ENCODE data around the gene NPAS3. TPM values are rescaled to one million over a fixed set of nuclear protein-coding genes. Genes with fewer than 3 reads are reported as not detected.

Gene NPAS3
- total and polyA plus RNA-seq, 7 donors: 0.04 to 1.5 (median 0.39) TPM

DNA sequence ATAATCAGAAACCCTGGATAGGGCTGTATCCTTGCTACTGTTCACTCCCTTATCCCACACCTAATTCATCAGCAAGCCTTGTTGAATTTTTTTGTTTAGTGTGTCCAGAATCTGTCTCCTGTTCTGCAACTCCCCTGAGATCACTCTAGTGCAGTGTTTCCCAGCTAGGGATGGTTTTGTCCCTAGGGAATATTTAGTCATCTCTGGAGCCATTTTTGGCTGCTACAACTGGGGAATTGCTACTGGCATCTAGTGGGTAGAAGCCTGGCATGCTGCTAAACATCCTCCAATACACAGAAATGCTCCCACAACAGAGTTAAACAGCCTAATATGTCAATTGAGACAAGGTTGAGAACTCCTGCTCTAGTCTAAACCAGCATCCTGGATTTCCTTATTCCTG lies 248.0 kb downstream of the NPAS3 start:
- Histone ChIP-seq H3K36me3 (ENCODE audit: insufficient read depth in 1 of 2, low read depth in 1 of 2) (no peaks in the 10 kb centered on the region), H3K4me3 (no peak overlapping the region), H3K4me1 (no peaks in the 10 kb centered on the region), H3K27me3 (ENCODE audit: insufficient read depth in 3 of 3, low read length in 2 of 3) (no peaks in the 10 kb centered on the region), H3K9me3 (no peaks in the 10 kb centered on the region), H3K27ac (no peak overlapping the region)
- DNase-seq (no peak), ATAC-seq (no peak)
- TF ChIP-seq, protein P1, sequence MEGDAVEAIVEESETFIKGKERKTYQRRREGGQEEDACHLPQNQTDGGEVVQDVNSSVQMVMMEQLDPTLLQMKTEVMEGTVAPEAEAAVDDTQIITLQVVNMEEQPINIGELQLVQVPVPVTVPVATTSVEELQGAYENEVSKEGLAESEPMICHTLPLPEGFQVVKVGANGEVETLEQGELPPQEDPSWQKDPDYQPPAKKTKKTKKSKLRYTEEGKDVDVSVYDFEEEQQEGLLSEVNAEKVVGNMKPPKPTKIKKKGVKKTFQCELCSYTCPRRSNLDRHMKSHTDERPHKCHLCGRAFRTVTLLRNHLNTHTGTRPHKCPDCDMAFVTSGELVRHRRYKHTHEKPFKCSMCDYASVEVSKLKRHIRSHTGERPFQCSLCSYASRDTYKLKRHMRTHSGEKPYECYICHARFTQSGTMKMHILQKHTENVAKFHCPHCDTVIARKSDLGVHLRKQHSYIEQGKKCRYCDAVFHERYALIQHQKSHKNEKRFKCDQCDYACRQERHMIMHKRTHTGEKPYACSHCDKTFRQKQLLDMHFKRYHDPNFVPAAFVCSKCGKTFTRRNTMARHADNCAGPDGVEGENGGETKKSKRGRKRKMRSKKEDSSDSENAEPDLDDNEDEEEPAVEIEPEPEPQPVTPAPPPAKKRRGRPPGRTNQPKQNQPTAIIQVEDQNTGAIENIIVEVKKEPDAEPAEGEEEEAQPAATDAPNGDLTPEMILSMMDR (IDR thresholded peaks at IDR 0.05): no peak
- intact Hi-C loops (cut with DNase I): no loop called here

DNA sequence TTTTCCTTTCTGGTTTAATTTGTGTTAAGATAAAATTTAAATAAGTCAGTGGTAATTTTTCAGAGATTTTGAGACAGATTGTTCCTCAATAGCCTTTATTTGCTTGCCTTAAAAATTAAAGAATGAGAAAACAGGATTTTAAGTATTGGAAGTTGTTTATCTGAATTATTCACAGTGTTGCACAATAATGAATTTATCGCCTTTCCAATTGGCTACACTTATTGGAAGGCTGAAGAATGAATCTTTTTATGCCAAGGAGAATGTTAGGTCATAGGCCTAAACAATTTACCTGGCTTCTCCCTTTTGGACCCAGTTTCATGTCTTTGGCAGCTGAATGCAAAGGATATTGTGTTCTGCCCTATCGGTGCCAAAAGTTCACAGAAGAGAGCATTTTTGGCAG lies 250.2 kb downstream of the NPAS3 start:
- intact Hi-C loops (cut with DNase I): no loop called here
- Histone ChIP-seq H3K4me1 (no peaks in the 10 kb centered on the region), H3K9me3 (no peaks in the 10 kb centered on the region), H3K27ac (no peak overlapping the region), H3K36me3 (ENCODE audit: insufficient read depth in 1 of 2, low read depth in 1 of 2) (no peaks in the 10 kb centered on the region), H3K27me3 (ENCODE audit: insufficient read depth in 3 of 3, low read length in 2 of 3) (no peaks in the 10 kb centered on the region), H3K4me3 (no peak overlapping the region)
- TF ChIP-seq, protein P1 (IDR thresholded peaks at IDR 0.05): no peak
- DNase-seq (no peak), ATAC-seq (no peak)
- 66 to 76% (median 67%) methylated on average over 2 of the region's 2 CpGs for WGBS, 3 donors

DNA sequence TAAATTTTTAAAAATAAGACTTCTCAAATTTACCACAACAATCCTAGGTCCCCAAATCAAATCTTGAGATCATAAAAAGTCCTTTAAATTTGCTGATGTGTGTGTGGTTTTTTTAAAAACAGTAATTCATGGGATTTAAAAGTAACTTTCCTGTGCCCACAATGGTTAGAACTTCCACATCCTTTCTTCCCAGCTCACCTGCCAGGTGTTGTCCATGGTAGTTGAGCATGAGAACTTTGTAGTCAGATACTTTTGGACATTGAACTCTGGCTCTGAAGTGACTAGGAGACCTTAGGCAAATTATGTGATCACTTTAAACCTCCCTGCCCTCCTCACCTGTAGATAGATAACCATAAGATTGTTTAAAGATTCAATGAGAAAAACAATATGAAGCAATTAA lies 253.2 kb downstream of the NPAS3 start:
- H3K36me3 ChIP-seq (ENCODE audit: insufficient read depth in 1 of 2, low read depth in 1 of 2): no peaks in the 10 kb centered on the region
- no peaks in the 10 kb centered on the region for H3K4me1 ChIP-seq
- no peak for ATAC-seq
- no peak overlapping the region for H3K4me3 ChIP-seq
- H3K9me3 ChIP-seq: no peaks in the 10 kb centered on the region
- no peak overlapping the region for H3K27ac ChIP-seq
- TF ChIP-seq, protein P1 (IDR thresholded peaks at IDR 0.05): no peak
- no peak for DNase-seq
- intact Hi-C loops (cut with DNase I): no loop called here
- no peaks in the 10 kb centered on the region for H3K27me3 ChIP-seq (ENCODE audit: insufficient read depth in 3 of 3, low read length in 2 of 3)

DNA sequence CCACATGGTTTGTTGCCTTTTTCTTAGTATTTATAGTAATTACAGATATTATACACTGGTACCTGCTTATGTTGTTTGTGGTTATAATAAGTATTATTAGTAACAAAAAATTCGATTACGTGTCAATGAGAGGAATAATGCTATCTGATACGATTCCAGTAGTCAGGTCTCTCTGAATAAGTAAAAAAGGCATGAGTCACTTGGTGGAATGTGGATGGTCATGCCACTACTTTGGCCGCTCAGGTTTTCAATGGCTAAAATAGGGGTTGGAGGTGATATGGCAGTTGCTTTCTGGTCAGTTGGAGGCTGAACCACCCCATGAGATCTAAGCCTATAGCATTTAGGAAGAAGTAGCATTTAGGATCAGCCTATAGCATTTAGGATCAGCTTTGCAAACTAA lies 255.9 kb downstream of the NPAS3 start:
- Histone ChIP-seq H3K27me3 (ENCODE audit: insufficient read depth in 3 of 3, low read length in 2 of 3) (no peaks in the 10 kb centered on the region), H3K27ac (no peak overlapping the region), H3K36me3 (ENCODE audit: insufficient read depth in 1 of 2, low read depth in 1 of 2) (no peaks in the 10 kb centered on the region), H3K9me3 (no peaks in the 10 kb centered on the region), H3K4me1 (no peaks in the 10 kb centered on the region), H3K4me3 (no peak overlapping the region)
- no peak for ATAC-seq
- intact Hi-C loops (cut with DNase I): no loop called here
- no peak for DNase-seq
- TF ChIP-seq, protein P1 (IDR thresholded peaks at IDR 0.05): no peak
- 96 to 98% (median 97%) methylated on average over 4 of the region's 4 CpGs for WGBS, 3 donors

DNA sequence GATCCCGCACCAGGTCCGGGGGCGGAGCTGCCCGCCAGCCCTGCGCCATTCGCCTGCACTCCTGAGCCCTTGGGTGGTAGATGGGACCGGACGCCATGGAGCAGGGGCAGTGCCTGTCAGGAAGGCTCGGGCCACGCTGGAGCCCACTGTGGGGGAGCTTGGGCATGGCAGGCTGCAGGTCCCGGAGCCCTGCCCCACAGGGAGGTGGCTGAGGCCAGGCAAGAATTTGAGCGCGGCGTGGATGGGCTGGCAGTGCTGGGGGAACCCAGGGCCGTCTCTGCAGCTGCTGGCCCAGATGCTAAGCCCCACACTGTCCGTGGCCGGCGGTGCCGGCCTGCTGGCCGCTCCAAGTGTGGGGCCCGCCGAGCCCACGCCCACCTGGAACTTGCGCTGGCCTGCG lies 260.0 kb downstream of the NPAS3 start:
- 96 to 98% (median 97%) methylated on average over 21 to 25 of the region's 25 CpGs for WGBS, 3 donors
- Histone ChIP-seq H3K9me3 (no peaks in the 10 kb centered on the region), H3K27me3 (ENCODE audit: insufficient read depth in 3 of 3, low read length in 2 of 3) (no peaks in the 10 kb centered on the region), H3K27ac (no peak overlapping the region), H3K36me3 (ENCODE audit: insufficient read depth in 1 of 2, low read depth in 1 of 2) (no peaks in the 10 kb centered on the region), H3K4me3 (no peak overlapping the region), H3K4me1 (no peaks in the 10 kb centered on the region)
- intact Hi-C loops (cut with DNase I): no loop called here
- TF ChIP-seq, protein P1 (IDR thresholded peaks at IDR 0.05): no peak
- ATAC-seq: no peak
- peak in 1 of 2 donors; percentile 8 for DNase-seq

Data from psoas muscle (tissue), 8 donors.